Inflammatory macrophage treated with lipopolysaccharide for 4 hours (primary cell): Measurements from ENCODE around the gene PRKCH.
A peak's percentile ranks its signal among the peaks of the same experiment; 100 is the strongest.

Source experiments
- DNase-seq: peaks from one replicate; pipeline ENCODE4 v3.0.0-alpha.2; 2020

Gene PRKCH

DNA sequence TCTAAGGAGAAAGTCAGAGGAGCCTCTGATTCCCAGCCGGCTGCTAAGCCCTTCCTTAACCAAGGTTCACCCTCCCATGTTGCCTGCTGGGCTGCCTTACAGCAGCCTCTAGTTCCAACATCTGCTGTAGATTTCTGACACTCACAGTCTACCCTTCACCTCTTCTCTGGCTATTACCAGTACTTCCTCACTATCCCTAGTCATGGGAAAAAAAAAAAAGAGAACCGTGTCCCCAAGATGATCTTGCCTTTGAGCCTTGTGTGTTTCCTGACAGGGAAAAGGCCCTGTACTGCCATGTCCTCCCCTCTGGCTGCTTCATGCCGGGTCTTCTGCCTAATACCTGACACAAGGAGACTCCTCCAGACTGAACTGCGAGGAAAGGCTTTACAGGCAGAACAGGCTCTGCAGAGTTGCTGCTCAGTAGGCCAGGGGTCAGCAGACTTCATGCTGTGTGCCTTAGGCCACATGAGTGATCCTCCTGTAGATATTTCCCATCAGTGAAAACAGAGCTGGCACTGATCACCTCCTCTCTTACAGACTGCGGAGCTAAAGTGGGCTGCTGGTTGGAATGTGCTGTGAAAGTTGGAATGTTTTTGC is 46.8 kb downstream of the PRKCH start:
- peak; percentile 66 for DNase-seq

DNA sequence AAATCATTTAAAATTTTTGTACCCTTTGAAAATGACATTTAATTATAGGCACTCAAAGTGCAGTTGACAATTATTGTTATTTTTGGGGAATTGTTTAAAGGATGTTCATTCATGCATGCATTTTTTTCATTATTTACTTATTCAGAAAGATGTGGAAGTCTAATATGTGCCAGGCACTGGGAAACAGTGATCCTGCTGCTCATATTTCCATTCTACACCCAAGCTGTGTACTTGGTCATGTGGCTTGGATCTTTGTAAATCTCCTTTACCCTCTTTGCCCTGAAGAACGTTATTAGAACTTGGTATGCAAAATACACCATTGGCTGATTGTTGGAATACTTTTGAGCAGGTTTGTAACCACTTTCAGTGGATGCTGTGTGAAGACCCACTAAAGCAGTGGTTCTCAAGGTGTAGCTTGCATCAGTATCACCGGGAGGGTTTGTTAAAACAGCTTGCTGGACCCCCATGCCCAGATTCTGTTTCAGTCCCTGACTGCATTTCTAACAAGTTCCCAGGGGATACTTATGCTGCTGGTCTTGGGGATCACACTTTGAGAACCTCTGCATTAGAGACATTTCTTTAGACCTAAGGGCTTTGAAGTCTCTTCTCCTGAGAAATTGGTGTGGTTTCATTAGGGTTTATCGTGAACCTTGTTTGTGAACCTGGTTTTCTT is 47.5 kb downstream of the PRKCH start:
- DNase-seq = no peak

DNA sequence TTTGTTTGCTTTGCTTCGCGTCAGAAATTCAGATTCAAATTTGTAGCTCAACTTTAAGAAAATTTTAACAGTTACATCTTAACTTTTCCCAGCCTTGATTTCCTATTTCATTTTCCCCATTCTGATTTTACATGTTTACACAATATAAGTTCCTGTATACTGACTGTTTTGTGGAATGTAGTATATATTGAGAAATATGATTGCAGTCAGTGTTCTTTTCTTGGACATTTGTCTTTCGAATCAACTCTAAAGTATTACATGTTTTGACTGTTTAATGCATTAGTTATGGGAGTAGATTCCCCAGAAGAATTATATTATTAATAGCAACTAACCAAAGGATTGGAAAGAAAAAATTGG is 48.1 kb downstream of the PRKCH start:
- peak; percentile 56 for DNase-seq

DNA sequence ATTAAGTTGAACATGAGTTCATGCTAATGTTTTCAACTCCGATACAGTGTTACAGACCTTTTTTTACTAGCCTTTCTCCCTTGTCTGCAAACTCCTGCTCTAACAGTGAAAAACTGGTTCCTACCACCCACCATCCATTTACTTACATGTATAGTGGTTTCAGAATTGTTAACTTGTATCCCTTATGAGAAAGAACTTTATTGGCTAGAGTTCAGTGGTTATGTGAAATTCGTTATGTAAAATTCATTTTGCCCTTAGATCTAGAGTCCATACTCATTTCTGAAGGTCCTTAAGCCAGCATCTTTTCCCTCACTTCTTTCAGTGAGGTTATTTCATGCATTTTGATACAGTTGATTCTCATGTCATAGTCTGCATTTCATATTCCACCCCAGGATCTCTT is 51.0 kb downstream of the PRKCH start:
- DNase-seq = no peak

DNA sequence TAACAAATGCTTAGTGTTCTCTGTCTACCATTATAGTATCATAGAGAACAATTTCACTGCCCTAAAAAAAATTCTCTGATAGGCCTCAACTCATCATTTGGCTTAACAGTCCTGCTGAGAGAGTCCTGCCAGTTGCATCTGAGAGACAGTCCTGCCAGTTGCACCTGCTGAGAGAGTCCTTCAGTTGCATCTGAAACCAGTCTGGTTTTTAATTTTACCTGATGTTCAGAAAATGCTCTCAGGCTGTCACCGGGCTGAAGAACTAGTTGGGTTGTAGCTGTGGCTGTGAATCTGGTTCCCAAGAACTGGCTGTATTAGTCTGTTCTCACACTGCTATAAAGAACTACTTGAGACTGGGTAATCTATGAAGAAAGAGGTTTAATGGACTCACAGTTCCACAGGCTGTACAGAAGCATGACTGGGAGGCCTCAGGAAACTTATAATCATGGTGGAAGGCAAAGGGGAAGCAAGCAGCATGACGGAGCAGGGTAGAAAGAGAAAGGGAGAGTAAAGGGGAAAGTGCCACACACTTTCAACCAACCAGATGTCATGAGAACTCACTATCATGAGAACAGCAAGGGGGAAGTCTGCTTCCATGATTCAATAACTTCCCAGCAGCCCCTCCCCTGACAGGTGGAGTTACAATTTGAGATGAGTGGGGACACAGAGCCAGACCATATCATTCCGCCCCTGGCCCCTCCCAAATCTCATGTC is 51.6 kb downstream of the PRKCH start:
- DNase-seq = peak; percentile 56

DNA sequence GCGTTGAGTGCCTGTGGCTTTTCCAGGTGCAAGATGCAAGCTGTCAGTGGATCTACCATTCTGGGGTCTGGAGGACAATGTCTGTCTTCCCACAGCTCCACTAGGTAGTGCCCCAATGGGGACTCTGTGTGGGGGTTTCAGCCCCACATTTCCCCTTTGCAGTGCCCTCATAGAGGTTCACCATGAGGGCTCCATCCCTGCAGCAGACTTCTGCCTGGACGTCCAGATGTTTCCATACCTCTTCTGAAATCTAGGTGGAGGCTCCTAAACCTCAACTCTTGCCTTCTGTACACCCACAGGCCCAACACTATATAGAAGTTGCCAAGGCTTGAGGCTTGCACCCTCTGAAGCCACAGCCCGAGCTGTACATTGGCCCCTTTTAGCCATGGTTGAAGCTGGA is 52.9 kb downstream of the PRKCH start:
- no peak for DNase-seq

DNA sequence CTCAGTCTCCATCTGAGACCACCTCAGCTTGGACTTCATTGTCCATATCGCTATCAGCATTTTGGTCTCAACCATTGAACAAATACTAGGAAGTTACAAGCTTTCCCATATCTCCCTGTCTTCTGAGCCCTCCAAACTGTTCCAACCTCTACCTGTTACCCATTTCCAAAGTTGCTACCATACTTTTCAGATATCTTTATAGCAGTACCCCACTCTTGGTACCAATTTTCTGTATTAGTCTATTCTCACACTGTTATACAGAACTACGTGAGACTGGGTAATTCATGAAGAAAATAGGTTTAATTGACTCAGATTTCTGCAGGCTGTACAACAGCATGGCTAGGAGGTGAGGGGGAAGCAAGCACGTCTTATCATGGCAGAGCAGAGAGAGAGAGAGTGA is 53.8 kb downstream of the PRKCH start:
- no peak for DNase-seq

DNA sequence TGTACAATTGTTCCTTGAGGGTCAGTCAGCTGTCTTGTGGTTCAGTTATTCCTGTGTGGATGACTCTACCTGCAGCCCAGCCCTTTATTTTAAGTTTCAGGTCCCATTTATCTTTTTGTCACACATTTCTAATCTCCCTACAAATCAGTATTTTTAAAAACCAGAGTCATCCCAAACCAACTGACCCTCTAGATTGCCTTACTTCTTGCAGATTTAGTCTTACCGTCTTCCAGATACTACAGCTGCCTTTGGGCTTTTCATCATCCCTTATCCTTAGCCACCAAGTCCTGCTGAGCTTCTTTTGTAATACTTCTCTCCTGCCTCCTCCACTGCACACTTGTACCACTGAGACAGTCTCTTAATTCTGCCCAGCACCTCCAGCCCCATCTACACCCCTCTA is 54.9 kb downstream of the PRKCH start:
- DNase-seq = no peak

DNA sequence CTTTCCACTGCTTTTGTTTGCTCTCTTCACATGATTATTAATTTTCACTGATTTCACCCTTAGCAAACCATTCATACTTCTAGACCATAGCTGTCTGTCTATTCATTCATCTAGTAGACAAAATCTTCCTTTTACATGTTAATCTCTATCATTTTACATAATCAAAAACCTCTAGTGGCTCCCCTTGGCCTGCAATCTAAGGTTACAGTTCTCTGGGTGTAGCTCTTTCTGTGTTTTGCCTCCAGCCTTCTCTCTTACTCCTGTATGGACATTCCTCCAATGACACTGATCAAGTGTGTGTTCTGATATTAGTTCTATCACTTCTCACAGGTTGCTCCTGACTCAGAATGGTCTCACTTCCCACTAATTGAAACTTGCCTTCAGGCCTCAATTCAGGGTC is 56.4 kb downstream of the PRKCH start:
- DNase-seq = no peak

DNA sequence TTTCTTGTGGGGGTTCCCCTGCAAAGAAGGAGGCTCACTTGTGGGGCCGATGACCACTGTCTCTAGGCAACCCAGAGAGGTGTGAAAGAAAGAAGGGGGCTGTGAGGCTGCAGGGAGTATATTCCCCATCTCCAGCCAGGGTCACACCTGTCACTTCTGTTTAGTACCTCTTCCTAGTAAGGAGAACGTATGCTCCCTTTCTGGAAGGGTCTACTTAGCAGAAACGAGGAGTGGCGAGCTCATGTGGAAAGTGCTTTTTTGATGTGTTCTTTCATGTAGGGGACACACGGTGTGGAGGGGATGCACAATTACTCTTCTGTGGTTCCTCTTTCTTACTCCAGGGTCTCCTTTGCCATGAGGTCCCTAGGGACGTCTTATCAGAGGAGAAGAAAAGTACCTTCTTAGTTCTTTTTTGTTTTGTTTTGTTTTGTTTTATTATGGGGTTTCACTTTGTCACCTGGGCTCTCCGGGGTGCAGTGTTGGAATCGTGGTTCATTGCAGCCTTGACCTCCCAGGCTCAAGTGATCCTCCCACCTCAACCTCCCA is 58.3 kb downstream of the PRKCH start:
- DNase-seq = no peak

DNA sequence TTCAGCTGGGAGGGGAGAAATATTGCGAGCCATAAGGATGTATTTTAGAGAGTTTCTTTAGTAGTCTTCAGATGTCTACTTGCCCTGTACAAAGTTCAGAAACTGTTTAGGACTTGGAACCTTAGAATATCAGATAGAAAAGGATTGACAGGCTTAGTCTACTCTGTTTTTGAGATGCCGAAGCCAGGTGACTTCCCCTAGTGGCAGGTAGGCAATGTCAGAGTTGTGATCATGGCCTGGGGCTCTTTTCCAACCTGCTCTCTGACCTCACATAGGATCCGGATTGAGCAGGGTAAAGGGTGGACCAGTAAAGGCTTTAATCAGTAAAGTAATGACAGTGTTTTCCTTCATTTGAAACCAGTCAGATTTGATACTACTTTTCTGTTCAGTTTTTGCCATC is 59.6 kb downstream of the PRKCH start:
- DNase-seq = no peak

DNA sequence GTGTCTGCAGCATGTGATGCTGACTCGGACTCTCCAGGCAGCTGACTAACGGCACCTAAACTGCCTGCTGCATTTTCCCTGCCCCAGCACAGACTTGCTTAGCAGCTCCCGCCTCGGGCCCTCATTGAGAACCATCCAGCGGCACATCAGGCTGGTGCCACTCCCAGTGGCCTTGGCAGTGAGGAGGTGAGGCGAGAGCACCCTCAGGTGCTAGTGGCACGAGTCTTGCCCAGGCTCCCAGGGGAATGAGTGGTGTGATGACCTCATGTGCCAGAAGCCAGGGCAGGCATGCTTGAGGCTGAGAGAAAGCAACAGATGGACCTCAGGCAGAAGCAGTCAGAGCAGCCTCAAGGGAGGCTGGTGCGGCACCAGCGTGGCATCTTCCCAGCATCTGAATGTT is 60.2 kb downstream of the PRKCH start:
- no peak for DNase-seq

DNA sequence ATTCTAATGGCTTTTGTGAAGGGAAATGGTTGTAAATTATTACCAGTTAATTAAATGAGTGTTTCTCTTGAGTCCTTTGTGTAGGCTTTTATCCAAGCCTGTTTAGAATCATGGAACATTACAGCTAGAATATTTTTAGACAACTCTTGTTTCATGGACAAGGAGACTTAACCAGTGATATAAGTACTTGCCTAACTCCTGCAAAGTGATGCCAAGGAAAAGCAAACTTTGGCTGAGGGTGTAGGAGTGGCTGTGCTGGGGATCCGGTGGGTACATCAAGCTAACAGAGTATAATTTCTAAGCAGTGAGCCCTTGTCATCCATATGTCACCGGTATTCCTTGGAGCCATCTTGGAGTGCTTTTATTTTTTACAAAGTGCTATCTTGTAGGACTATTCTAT is 61.5 kb downstream of the PRKCH start:
- no peak for DNase-seq

DNA sequence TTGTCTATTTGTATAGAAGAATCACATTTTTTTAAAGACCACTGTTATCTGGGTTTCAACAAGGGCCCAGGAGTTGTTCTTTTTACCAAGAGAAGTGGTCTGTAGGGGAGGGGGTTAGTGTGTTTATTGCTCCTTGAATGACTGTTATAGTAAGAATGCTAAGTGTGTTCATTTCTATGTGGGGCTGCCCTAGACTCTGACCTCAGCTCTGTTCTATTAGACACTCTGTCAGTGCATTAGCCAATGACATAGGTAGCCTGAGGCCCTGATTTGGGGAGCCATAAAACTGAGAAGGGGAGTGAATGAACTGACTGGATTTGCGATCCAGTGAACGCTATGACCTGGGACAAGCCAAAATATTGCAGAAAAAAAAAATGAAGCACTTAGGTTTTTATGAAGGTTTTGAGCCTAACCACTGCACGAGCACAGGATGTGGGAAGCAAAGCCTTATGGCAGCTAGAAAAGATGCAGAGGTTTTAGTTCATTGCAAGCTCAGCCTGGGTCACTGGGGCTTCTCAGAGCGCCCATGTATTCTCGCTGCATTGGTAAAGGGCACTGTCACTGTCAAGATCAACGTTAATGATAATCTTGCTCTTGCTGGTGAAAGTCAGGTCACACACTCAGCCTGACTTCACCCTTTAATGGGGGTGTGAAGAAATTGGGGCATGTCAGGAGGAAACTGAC is 63.8 kb downstream of the PRKCH start:
- no peak for DNase-seq

DNA sequence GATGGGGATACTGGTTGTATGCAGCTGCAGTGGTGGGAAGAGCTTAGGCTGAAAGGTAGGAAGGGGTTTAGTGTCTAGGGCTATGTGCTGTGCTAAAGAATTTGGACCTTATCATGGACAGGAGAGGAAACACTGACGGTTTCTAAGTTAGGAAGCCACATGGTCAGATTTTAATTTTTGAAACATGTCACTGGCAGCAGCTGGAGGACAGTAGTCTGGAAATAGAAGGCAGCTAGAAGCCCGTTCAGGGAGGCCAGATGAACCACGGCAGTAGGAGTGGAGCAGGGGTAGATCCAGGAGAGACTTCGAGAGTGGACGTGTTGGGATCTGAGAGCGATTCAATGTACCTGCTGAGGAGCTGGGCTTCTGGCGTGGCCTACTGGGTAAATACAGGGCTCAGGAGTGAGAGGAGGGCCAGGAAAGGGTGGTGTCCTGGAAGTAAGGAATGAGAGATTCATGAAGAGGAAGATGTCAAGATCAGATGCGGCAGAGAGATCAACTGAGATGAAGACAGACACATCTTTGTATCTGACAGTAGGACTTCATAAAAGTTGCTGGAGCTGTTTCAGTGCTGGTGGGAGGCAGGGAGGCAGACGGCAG is 64.9 kb downstream of the PRKCH start:
- no peak for DNase-seq

DNA sequence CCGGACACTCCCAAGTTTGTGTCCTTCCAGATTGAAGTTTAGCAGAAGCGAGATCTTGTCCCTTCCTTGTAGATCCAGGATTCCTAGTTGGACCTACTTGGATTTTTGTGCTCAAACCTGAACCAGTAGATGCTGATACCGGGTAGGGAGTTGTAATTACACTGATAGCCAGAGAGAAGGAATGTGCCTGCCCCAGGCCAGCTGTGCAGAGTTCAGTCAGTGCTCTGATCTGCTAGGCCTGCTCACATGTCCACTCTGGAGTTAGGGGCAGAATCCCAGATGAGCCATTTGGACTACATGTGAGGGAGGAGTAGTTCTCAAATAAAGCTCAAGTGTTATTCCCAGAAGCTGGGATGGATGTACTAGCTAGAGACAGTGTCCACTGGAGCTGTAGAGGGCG is 65.7 kb downstream of the PRKCH start:
- no peak for DNase-seq

DNA sequence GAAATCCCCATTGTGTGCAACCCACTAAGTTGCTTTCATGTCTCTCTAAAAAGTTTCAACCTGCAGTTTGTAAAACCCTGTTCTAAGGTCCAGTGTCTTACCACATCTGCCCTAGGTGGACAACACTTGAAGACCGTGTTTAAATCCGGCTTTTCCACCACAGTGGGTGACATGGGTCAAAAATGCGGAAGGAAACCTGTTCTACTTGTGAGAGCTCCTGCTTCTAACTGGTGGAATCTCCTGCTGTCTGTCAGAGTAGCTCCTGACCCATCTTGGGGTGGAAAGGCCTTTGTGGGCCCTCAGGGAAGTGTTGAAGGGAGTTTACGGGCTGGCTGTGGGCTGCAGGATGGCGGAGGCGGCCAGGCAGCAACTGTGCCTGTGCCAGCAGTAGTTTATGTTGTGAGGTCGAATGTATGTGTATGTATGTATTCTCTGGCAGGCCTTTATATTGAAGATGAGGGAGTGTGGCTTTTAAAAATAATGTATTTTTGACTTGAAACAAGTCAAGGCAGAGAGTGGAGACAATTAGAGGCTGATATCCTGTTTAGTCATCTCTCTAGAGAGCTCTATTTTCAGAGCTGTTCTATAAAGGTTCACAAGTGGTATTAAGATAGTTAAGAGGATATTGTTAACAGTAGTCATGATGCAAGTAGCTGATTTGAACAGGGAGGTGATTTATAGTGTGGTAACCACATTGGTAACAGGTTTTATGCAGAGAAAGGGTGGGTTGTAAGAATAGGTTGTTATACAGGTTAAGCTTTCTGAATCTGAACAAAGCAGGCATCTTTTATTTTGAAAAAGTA is 67.0 kb downstream of the PRKCH start:
- DNase-seq = peak; percentile 38

DNA sequence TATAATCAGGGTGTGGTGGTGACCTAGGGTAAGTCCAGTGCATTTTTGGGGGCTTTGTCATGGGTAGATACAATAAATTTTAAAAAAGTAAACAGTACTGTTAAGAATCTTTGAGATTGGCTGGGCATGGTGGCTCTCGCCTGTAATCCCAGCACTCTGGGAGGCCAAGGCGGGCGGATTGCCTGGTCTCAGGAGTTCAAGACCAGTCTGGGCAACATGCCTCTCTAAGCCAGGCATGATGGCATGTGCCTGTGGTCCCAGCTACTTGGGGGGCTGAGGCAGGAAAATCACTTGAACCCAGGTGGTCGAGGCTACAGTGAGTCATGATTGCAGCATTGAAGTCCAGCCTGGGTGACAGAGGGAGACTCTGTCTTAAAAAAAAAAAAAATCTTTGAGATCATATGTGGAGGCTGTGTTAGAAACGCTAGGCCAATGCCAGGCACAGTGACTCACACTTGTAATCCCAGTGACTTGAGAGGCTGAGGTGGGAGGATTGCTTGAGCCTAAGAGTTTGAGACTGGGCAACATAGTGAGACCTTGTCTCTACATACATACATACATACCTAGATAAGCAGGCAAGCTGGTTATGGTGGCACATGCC is 67.7 kb downstream of the PRKCH start:
- peak; percentile 44 for DNase-seq

DNA sequence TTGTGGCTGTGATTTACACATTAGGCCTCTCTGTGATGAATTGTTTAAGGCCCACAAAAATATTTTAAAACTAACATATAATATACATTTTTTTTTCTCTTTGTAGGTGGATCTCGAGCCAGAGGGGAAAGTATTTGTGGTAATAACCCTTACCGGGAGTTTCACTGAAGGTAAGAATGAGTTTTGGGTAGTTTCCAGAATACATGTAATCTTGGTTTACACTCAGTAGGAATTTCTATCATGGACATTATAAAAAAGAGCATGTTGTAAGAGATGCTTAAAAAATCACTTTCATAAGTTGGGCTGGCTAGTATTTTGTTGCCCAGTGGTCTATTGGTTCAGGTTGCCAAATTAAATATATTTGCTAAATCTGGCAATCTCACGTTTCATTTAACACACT is 69.7 kb downstream of the PRKCH start:
- DNase-seq = no peak

DNA sequence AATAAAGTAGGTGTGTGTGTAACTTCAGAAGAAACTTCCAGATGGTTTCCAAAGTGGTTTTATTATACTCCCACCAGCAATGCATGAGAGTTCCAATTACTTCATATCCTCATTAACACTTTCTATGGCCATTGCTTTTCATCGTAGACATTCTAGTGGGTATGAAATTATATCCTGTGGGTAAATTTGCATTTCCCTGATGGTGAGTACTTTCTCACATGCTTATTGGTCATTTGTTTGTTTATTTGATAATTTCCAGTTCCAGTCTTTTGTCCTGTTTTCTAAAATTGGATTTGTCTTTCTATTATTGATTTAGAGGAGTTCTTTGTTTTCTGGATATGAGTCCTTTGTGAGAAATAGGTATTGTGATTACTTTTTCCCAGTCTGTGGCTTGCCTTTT is 70.9 kb downstream of the PRKCH start:
- no peak for DNase-seq

DNA sequence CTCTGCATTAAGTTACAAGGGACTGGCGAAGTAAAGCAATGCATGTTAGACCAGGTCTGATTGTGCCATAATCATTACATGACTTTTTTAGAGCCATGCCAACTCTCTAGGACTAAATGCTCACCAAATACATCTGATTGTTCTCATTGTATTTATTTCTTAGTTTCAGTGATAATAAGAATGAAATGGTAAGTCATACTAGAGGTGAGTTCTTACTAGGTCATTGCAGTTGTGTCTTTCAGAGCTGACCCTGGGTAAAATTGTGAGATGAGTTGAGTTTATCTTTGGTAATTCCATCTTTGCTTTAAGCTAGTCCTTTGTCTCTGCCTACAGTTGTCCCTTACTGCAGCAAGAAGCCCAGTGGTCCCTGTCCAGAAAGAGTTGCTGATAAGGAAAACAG is 73.2 kb downstream of the PRKCH start:
- DNase-seq = no peak

DNA sequence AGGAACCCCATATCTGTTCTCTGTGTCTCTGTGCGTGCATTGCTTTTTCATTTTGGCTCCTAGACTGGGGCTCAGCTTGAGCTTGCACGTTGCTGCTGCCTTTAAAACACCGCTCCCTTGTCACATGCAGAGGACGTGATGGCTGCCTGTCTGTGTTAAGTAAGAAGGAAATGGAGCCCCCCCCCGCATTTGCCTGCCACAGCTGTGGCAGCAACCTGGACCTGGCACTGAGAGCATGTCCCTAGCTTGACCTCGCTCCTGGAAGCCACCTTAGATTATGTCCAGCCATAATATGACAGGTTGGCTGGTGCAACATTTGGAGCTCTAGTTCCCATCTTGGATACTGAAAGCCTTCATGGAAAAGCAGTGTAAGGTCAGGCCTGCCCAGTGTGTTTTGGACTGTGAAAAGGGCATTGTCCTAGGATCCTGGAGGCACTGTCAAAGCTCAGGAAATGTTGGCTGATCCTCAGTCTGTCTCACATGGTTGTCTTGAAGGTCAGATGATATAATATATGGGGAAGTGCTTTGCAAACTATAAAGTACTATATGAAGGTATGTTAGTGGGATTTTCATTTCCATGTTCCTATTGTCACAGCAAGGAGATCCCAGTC is 73.8 kb downstream of the PRKCH start:
- DNase-seq = no peak
